ENCODE results near the gene ELAVL3. TPM values are rescaled to one million over a fixed set of nuclear protein-coding genes. Genes with fewer than 3 reads are reported as not detected.

Gene ELAVL3
- total RNA-seq, 2 experiments from 2014 or later = not detected

GRCh38 chr19:11452620-11453310 is 28.1 kb downstream of the ELAVL3 start:
- Mint-ChIP-seq H3K27ac (no peak overlapping the region), H3K27me3 (ENCODE audit: low read depth) (no peaks in the 10 kb centered on the region), H3K9me3 (no peaks in the 10 kb centered on the region), H3K4me3 (no peak overlapping the region), H3K36me3 (ENCODE audit: low read depth) (peaks cover 7% of the 10 kb centered on the region), H3K4me1 (ENCODE audit: low read depth) (no peaks in the 10 kb centered on the region)
- peak; percentile 31 for DNase-seq
- intact Hi-C loops (cut with micrococcal nuclease) = no loop called here
- CTCF ChIA-PET = interaction anchor here (0.6 to 1.3 kb wide), 4 partner anchors 30 to 296 kb away, joined by 3 read pairs; no protein-coding TSS in a partner anchor

GRCh38 chr19:11451871-11452619 is 28.8 kb downstream of the ELAVL3 start:
- CTCF ChIA-PET = interaction anchor here (0.6 to 1.3 kb wide), 6 partner anchors 21 to 296 kb away, joined by 3 to 4 read pairs (median 3); no protein-coding TSS in a partner anchor
- H3K9me3 Mint-ChIP-seq = no peaks in the 10 kb centered on the region

GRCh38 chr19:11451327-11451870 is 29.4 kb downstream of the ELAVL3 start:
- H3K36me3 Mint-ChIP-seq (ENCODE audit: low read depth) = peaks cover 9% of the 10 kb centered on the region
- CTCF ChIA-PET = no interaction called here
- H3K4me3 Mint-ChIP-seq = no peak overlapping the region
- no peaks in the 10 kb centered on the region for H3K9me3 Mint-ChIP-seq
- H3K4me1 Mint-ChIP-seq (ENCODE audit: low read depth) = no peaks in the 10 kb centered on the region
- no peak overlapping the region for H3K27ac Mint-ChIP-seq
- no peaks in the 10 kb centered on the region for H3K27me3 Mint-ChIP-seq (ENCODE audit: low read depth)
- intact Hi-C loops (cut with micrococcal nuclease) = no loop called here
- no peak for DNase-seq

More at GRCh38 chr19:11451871-11452619, 28.8 kb downstream of the ELAVL3 start:
- intact Hi-C loops (cut with micrococcal nuclease) = no loop called here
- H3K4me3 Mint-ChIP-seq = no peak overlapping the region
- DNase-seq = no peak
- peaks cover 7% of the 10 kb centered on the region for H3K36me3 Mint-ChIP-seq (ENCODE audit: low read depth)
- H3K27me3 Mint-ChIP-seq (ENCODE audit: low read depth) = no peaks in the 10 kb centered on the region
- no peak overlapping the region for H3K27ac Mint-ChIP-seq
- H3K4me1 Mint-ChIP-seq (ENCODE audit: low read depth) = no peaks in the 10 kb centered on the region

DNA sequence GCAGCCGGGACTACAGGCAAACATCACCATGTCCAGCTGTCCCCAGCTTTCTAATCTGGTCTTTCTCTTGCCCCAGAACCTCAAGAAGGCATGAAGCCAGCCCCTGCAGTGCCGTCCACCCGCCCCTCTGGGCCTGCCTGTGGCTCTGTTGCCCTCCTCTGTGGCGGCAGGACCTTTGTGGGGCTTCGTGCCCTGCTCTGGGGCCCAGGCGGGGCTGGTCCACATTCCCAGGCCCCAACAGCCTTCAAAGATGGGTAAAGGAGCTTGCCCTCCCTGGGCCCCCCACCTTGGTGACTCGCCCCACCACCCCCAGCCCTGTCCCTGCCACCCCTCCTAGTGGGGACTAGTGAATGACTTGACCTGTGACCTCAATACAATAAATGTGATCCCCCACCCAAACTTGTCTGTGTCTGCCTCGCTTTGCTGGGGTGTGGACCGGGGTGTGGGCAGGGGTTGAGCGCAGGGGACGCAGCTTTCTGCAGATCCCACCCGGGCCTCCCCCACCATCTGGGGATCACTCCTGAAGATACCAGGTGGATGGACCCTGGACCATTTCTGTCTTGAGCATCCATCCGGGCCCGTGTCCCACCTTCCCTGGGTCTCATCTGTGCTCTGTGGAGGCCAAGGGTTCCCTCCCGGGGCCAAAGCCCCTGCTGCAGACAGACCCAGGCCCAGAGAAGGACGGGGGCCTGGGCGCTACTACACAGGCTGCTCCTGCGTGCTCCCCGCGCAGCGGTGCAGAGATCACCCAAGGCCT is 30.1 kb downstream of the ELAVL3 start:
- no peak for DNase-seq
- H3K4me1 Mint-ChIP-seq (ENCODE audit: low read depth) = no peaks in the 10 kb centered on the region
- intact Hi-C loops (cut with micrococcal nuclease) = no loop called here
- no peak overlapping the region for H3K27ac Mint-ChIP-seq
- CTCF ChIA-PET = interaction anchor here (0.6 kb wide), 1 partner anchor 1341 kb away, joined by 3 read pairs; no protein-coding TSS in a partner anchor
- no peak overlapping the region for H3K4me3 Mint-ChIP-seq
- H3K9me3 Mint-ChIP-seq = no peaks in the 10 kb centered on the region
- no peaks in the 10 kb centered on the region for H3K27me3 Mint-ChIP-seq (ENCODE audit: low read depth)
- H3K36me3 Mint-ChIP-seq (ENCODE audit: low read depth) = peaks cover 9% of the 10 kb centered on the region

- H3K36me3 Mint-ChIP-seq (ENCODE audit: low read depth) = peaks cover 18% of the 10 kb centered on the region
- H3K27me3 Mint-ChIP-seq (ENCODE audit: low read depth) = no peaks in the 10 kb centered on the region
- no peak overlapping the region for H3K27ac Mint-ChIP-seq
- DNase-seq = no peak
- CTCF ChIA-PET = interaction anchor here (1.7 kb wide), 1 partner anchor 68 kb away, joined by 7 read pairs; no protein-coding TSS in a partner anchor
- no peaks in the 10 kb centered on the region for H3K4me1 Mint-ChIP-seq (ENCODE audit: low read depth)
- intact Hi-C loops (cut with micrococcal nuclease) = no loop called here
- no peak overlapping the region for H3K4me3 Mint-ChIP-seq
- H3K9me3 Mint-ChIP-seq = no peaks in the 10 kb centered on the region
Measured at GRCh38 chr19:11448923-11449554, 31.8 kb downstream of the ELAVL3 start.

GRCh38 chr19:11448410-11448809 is 32.4 kb downstream of the ELAVL3 start:
- no peak overlapping the region for H3K4me3 Mint-ChIP-seq
- H3K4me1 Mint-ChIP-seq (ENCODE audit: low read depth) = no peaks in the 10 kb centered on the region
- no peak for DNase-seq
- intact Hi-C loops (cut with micrococcal nuclease) = no loop called here
- H3K27ac Mint-ChIP-seq = no peak overlapping the region
- H3K36me3 Mint-ChIP-seq (ENCODE audit: low read depth) = peaks cover 19% of the 10 kb centered on the region
- CTCF ChIA-PET = interaction anchor here (1.7 kb wide), 1 partner anchor 67 kb away, joined by 7 read pairs; no protein-coding TSS in a partner anchor
- H3K9me3 Mint-ChIP-seq = no peaks in the 10 kb centered on the region
- H3K27me3 Mint-ChIP-seq (ENCODE audit: low read depth) = no peaks in the 10 kb centered on the region

DNA sequence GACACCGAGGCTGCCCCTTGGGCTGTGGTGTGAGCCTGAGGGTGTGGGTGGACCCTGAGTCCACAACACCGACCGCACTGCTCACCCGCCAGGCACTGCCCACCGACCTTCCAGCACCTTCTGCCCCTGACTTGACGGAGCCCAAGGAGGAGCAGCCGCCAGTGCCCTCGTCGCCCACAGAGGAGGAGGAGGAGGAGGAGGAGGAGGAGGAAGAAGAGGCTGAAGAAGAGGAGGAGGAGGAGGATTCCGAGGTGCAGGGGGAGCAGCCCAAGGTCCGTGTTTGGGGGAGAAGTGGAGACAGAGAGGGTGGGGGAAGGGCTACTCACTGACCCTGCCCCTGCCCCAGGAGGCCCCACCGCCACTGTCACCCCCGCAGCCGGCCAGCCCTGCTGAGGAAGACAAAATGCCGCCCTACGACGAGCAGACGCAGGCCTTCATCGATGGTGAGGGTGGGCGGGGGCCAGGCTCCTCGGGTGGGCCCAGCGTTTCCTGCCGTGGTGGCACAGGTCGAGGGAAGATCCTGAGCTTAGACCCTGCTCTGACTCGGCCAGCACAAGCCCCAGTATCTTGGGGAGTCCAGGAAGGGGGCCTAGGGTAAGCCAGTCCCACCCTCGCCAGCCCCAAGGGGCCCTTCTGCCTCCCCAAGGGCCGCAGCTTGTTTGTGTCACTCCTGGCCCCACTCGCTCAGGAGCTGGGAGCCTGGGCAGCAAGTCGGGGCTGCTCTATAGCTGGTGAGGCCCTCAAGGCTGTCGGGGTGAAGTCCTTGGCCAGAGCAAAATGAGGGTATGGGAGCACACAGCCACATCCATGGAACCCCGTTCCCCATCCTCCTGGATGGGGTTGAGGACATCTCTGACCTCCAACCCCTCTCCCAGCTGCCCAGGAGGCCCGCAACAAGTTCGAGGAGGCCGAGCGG is 33.2 kb downstream of the ELAVL3 start:
- Mint-ChIP-seq H3K4me3 (no peak overlapping the region), H3K27me3 (ENCODE audit: low read depth) (no peaks in the 10 kb centered on the region), H3K9me3 (no peaks in the 10 kb centered on the region), H3K36me3 (ENCODE audit: low read depth) (peaks cover 20% of the 10 kb centered on the region), H3K27ac (no peak overlapping the region), H3K4me1 (ENCODE audit: low read depth) (no peaks in the 10 kb centered on the region)
- CTCF ChIA-PET = interaction anchor here (0.5 to 1.7 kb wide), 4 partner anchors 66 to 503 kb away, joined by 3 to 7 read pairs (median 4); no protein-coding TSS in a partner anchor
- no peak for DNase-seq
- intact Hi-C loops (cut with micrococcal nuclease) = no loop called here

DNA sequence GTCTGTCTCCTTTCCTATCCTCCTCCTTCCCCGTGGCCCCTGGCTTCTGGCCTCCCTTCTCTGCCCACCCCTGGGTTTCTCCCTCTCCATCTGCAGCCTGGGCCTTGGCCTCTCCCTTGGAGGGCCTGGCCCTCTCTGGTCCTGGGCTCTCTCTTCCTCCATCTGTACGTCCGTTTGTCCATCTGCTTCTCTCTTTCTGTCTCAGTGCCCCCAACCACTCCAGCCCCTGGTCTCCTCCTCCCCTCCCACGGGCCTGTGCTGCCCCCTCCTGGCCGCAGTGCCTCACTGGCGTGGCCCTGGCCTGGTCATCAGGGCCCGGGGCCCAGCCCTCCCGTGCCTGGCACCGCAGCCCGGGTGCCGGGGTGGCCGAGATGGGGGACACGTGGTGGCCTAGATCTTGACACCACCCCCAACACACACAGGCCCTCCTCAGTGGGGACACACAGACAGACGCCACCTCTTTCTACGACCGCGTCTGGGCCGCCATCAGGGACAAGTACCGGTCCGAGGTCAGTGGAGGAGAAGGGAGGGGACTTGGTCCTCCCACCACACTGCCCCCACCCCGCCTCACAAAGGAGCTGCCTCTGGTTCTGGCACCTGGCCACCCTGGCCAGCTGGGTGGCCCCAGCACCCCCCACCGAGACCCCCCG is 34.1 kb downstream of the ELAVL3 start:
- Mint-ChIP-seq H3K27ac (no peak overlapping the region), H3K27me3 (ENCODE audit: low read depth) (no peaks in the 10 kb centered on the region), H3K9me3 (no peaks in the 10 kb centered on the region), H3K4me1 (ENCODE audit: low read depth) (no peaks in the 10 kb centered on the region), H3K4me3 (no peak overlapping the region), H3K36me3 (ENCODE audit: low read depth) (peaks cover 25% of the 10 kb centered on the region)
- peak; percentile 53 for DNase-seq
- CTCF ChIA-PET = interaction anchor here (0.7 to 1.0 kb wide), 3 partner anchors 138 to 205 kb away, joined by 3 read pairs; no protein-coding TSS in a partner anchor
- intact Hi-C loops (cut with micrococcal nuclease) = no loop called here

DNA sequence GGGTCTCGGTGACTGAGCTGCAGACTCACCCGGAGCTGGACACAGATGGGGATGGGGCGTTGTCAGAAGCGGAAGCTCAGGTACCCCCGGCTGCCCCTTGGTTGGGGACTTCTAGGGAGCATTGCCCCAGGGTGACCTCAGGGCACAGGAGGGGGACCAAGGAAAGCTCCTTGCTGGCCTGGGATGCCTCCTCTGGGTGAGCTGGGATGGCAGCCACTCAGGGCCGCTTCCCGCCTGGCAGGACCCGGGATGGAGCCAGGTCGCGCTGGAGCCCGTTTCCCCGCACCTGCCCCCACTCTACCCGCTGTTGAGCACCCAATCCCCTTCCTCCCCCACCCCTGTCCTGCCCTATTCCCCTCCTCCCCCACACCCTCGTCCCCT is 34.6 kb downstream of the ELAVL3 start:
- DNase-seq = no peak
- Mint-ChIP-seq H3K4me3 (no peak overlapping the region), H3K36me3 (ENCODE audit: low read depth) (peaks cover 29% of the 10 kb centered on the region), H3K4me1 (ENCODE audit: low read depth) (no peaks in the 10 kb centered on the region), H3K27me3 (ENCODE audit: low read depth) (no peaks in the 10 kb centered on the region), H3K9me3 (no peaks in the 10 kb centered on the region), H3K27ac (no peak overlapping the region)
- intact Hi-C loops (cut with micrococcal nuclease) = no loop called here
- CTCF ChIA-PET = interaction anchor here (0.8 kb wide), 1 partner anchor 204 kb away, joined by 3 read pairs; no protein-coding TSS in a partner anchor

- H3K27me3 Mint-ChIP-seq (ENCODE audit: low read depth) = no peaks in the 10 kb centered on the region
- intact Hi-C loops (cut with micrococcal nuclease) = no loop called here
- CTCF ChIA-PET = interaction anchor here (0.7 kb wide), 2 partner anchors 68 to 124 kb away, joined by 3 read pairs; no protein-coding TSS in a partner anchor
- peaks cover 35% of the 10 kb centered on the region for H3K36me3 Mint-ChIP-seq (ENCODE audit: low read depth)
- no peak for DNase-seq
- H3K9me3 Mint-ChIP-seq = no peaks in the 10 kb centered on the region
- H3K4me1 Mint-ChIP-seq (ENCODE audit: low read depth) = peaks cover 5% of the 10 kb centered on the region
- no peak overlapping the region for H3K27ac Mint-ChIP-seq
- H3K4me3 Mint-ChIP-seq = no peak overlapping the region
Measured at GRCh38 chr19:11445141-11445540, 35.7 kb downstream of the ELAVL3 start.

Measured in activated naive CD4-positive, alpha-beta T cell treated with anti-CD3 and anti-CD28 coated beads for 36 hours (primary cell).